GM23338 (cell line): Measurements from ENCODE around the gene BLOC1S5. TPM values are rescaled to one million over a fixed set of nuclear protein-coding genes. Genes with fewer than 3 reads are reported as not detected.

Experiments
- ATAC-seq: fragments of 200-7000 bp; cut with Tn5 transposase; 3 replicates; pipeline ENCODE4 v1.9.1; 2020
- DNase-seq: peaks from one replicate; pipeline ENCODE4 v3.0.0-alpha.2; 2015; ENCODE audit warnings: low spot score
- H2AFZ ChIP-seq: fragments of 200-600 bp; sonication (generic); 2 replicates; pipeline ENCODE4 v1.8.0; 2016; ENCODE audit warnings: antibody characterized with exemption, mild to moderate bottlenecking, moderate library complexity
- H3F3A ChIP-seq: fragments of 200-600 bp; sonication (generic); replicated peaks from 2 replicates; pipeline ENCODE4 v1.8.0; 2017; ENCODE audit warnings: antibody characterized with exemption, mixed run types, low read depth
- H3K27ac ChIP-seq: fragments of 200-600 bp; sonication (generic); 2 replicates; pipeline ENCODE4 v1.6.1; 2016; ENCODE audit warnings: low read depth
- H3K27me3 ChIP-seq: fragments of 200-600 bp; sonication (generic); 2 replicates; pipeline ENCODE4 v1.8.0; 2016; ENCODE audit warnings: mild to moderate bottlenecking, mixed run types, moderate library complexity; ENCODE audit not compliant: insufficient read depth
- H3K36me3 ChIP-seq: fragments of 200-600 bp; sonication (generic); 2 replicates; pipeline ENCODE4 v1.8.0; 2016; ENCODE audit warnings: mild to moderate bottlenecking; ENCODE audit not compliant: insufficient read depth
- H3K4me1 ChIP-seq: fragments of 200-600 bp; sonication (generic); 2 replicates; pipeline ENCODE4 v1.8.0; 2016; ENCODE audit warnings: mild to moderate bottlenecking, moderate library complexity; ENCODE audit not compliant: insufficient read depth
- H3K4me2 ChIP-seq: fragments of 200-600 bp; sonication (generic); 2 replicates; pipeline ENCODE4 v1.7.1; 2017; ENCODE audit warnings: mixed run types
- H3K4me3 ChIP-seq: fragments of 200-600 bp; sonication (generic); 2 replicates; pipeline ENCODE4 v1.6.1; 2016; ENCODE audit warnings: mixed run types
- H3K79me2 ChIP-seq: fragments of 200-600 bp; sonication (generic); replicated peaks from 2 replicates; pipeline ENCODE4 v1.8.0; 2017; ENCODE audit warnings: mild to moderate bottlenecking; ENCODE audit not compliant: insufficient read depth
- H3K9me2 ChIP-seq: fragments of 200-600 bp; sonication (generic); 2 replicates; pipeline ENCODE4 v1.8.0; 2017; ENCODE audit not compliant: insufficient read depth
- H4K20me1 ChIP-seq: fragments of 200-600 bp; sonication (generic); replicated peaks from 2 replicates; pipeline ENCODE4 v1.8.0; 2017; ENCODE audit warnings: mild to moderate bottlenecking; ENCODE audit not compliant: insufficient read depth
- H3K27ac Mint-ChIP-seq: 2 replicates; pipeline ENCODE4 v1.8.0; 2020; ENCODE audit warnings: inconsistent platforms, mild to moderate bottlenecking, moderate library complexity, mixed read lengths
- H3K27me3 Mint-ChIP-seq: 3 replicates; pipeline ENCODE4 v1.8.0; 2022; ENCODE audit warnings: low read depth, mild to moderate bottlenecking, moderate library complexity, mixed read lengths, inconsistent platforms; ENCODE audit not compliant: insufficient read depth, poor library complexity
- H3K36me3 Mint-ChIP-seq: 3 replicates; pipeline ENCODE4 v1.8.0; 2021; ENCODE audit warnings: low read depth, mild to moderate bottlenecking, inconsistent platforms, moderate library complexity, mixed read lengths
- H3K4me1 Mint-ChIP-seq: 3 replicates; pipeline ENCODE4 v1.8.0; 2020; ENCODE audit warnings: mild to moderate bottlenecking, inconsistent platforms, mixed read lengths
- H3K4me3 Mint-ChIP-seq: 3 replicates; pipeline ENCODE4 v1.8.0; 2021; ENCODE audit warnings: moderate library complexity, mild to moderate bottlenecking, inconsistent platforms, mixed read lengths
- H3K9me3 Mint-ChIP-seq: 3 replicates; pipeline ENCODE4 v1.8.0; 2020; ENCODE audit warnings: moderate library complexity, mild to moderate bottlenecking, inconsistent platforms, mixed read lengths
- CREB1 ChIP-seq: fragments of 250-450 bp; sonication (Bioruptor Pico); IDR thresholded peaks from 2 replicates; pipeline ENCODE4 v1.5.0; 2020; ENCODE audit warnings: low read depth, mild to moderate bottlenecking, moderate library complexity
- EZH2 ChIP-seq: fragments of 200-600 bp; sonication (generic); IDR thresholded peaks from one replicate; pipeline ENCODE4 v1.8.0; 2017; ENCODE audit warnings: antibody characterized with exemption, mild to moderate bottlenecking, low read depth; ENCODE audit not compliant: unreplicated experiment
- EZH2phosphoT487 ChIP-seq: fragments of 200-600 bp; sonication (generic); IDR thresholded peaks from one replicate; pipeline ENCODE4 v1.8.1; 2018; ENCODE audit warnings: antibody characterized with exemption; ENCODE audit not compliant: unreplicated experiment
- JUNB ChIP-seq: IDR thresholded peaks from one replicate; pipeline ENCODE4 v1.6.1; 2016; ENCODE audit warnings: antibody characterized with exemption; ENCODE audit not compliant: unreplicated experiment
- NANOG ChIP-seq: IDR thresholded peaks from 2 replicates; pipeline ENCODE4 v1.6.1; 2016; ENCODE audit warnings: antibody characterized with exemption, borderline replicate concordance
- POLR2AphosphoS5 ChIP-seq: IDR thresholded peaks from 2 replicates; pipeline ENCODE4 v1.6.1; 2016; ENCODE audit warnings: antibody characterized with exemption, low read depth
- STAT1 ChIP-seq: IDR thresholded peaks from one replicate; pipeline ENCODE4 v1.6.1; 2016; ENCODE audit warnings: antibody characterized with exemption; ENCODE audit not compliant: unreplicated experiment
- ZNF114 ChIP-seq: fragments of 250-450 bp; sonication (Bioruptor Pico); IDR thresholded peaks from 2 replicates; pipeline ENCODE4 v1.5.0; 2020; ENCODE audit warnings: mild to moderate bottlenecking, moderate library complexity
- ZNF331 ChIP-seq: fragments of 250-450 bp; sonication (Bioruptor Pico); IDR thresholded peaks from 2 replicates; pipeline ENCODE4 v1.5.0; 2020; ENCODE audit warnings: low read depth, mild to moderate bottlenecking, moderate library complexity
- polyA plus RNA-seq: library from polyadenylated mRNA; unstranded; fragments of >200 nt; fragmentation: Nextera tagmentation; extraction: Ambion mirVana; gene quantifications from 2 replicates; pipeline ENCODE4 v1.2.1, GENCODE V29; 2016
- total RNA-seq: library from RNA; depleted of rRNA; stranded (reverse); fragments of >200 nt; shearing (Covaris generic); gene quantifications from 2 replicates; pipeline ENCODE4 v1.2.3, GENCODE V29; 2014
- TF ChIP-seq, protein P1 (sequence below): fragments of 250-450 bp; sonication (Bioruptor Pico); IDR thresholded peaks from 2 replicates; pipeline ENCODE4 v1.5.0; 2020; ENCODE audit warnings: mild to moderate bottlenecking, moderate library complexity
- TF ChIP-seq, protein P2 (sequence below), 2 experiments: fragments of 200-600 bp in 1 of 2; sonication (generic) in 1 of 2; conservative IDR thresholded peaks; 2 replicates each; pipeline versions ENCODE4 v1.5.1 to v1.6.1; 2016 to 2017; ENCODE audit warnings: antibody characterized with exemption in 2 of 2, low read depth in 2 of 2, mild to moderate bottlenecking in 2 of 2, moderate library complexity in 1 of 2
- TF ChIP-seq, protein P3 (sequence below): IDR thresholded peaks from one replicate; pipeline ENCODE4 v1.6.1; 2018; ENCODE audit warnings: antibody characterized with exemption; ENCODE audit not compliant: unreplicated experiment
- TF ChIP-seq, protein P4 (sequence below): IDR thresholded peaks from 2 replicates; pipeline ENCODE4 v1.6.1; 2016; ENCODE audit warnings: antibody characterized with exemption

Gene BLOC1S5
- total and polyA plus RNA-seq, 2 experiments from 2014 or later = 14.9 to 16.6 TPM

DNA sequence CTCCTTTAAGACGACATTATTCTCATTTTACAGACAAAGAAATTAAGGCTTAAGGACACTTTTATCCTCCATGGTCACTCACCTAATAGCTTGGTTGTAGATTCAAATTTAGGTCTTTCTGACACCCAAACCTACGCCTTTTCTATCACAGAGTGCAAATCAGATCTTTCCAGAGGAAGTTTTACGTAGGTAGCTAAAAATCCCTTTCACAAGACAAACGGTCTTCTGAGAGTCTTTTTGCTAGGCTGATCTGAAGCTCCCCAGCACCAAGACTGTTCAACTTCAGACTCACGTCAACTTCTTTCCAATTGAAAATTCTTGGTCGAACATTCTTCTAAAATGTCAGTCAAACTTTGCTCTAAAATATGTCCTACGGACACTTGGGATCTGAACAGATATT is 46.5 kb downstream of the BLOC1S5 start:
- Histone ChIP-seq H3K27me3 (no peaks in the 10 kb centered on the region), H3K79me2 (no peaks in the 10 kb centered on the region), H3K9me2 (no peaks in the 10 kb centered on the region), H3K4me3 (no peak overlapping the region), H2AFZ (no peak overlapping the region), H3K36me3 (no peaks in the 10 kb centered on the region), H3K27ac (no peak overlapping the region), H4K20me1 (0 out of 2 replicates have a peak, but pooled peaks cover 3% of the 10 kb centered on the region), H3K4me2 (0 out of 2 replicates have a peak overlapping the region, but pooled peaks have one; percentile 11), H3F3A (no peaks in the 10 kb centered on the region), H3K4me1 (peaks cover 24% of the 10 kb centered on the region)
- Mint-ChIP-seq H3K9me3 (no peaks in the 10 kb centered on the region), H3K36me3 (peaks cover 9% of the 10 kb centered on the region; the same call in 1 of the 3 replicates), H3K27me3 (peaks cover 4% of the 10 kb centered on the region), H3K4me3 (no peak overlapping the region), H3K27ac (no peak overlapping the region), H3K4me1 (peaks cover 31% of the 10 kb centered on the region)
- DNase-seq (no peak), ATAC-seq (no peak)
- TF ChIP-seq, protein P1, sequence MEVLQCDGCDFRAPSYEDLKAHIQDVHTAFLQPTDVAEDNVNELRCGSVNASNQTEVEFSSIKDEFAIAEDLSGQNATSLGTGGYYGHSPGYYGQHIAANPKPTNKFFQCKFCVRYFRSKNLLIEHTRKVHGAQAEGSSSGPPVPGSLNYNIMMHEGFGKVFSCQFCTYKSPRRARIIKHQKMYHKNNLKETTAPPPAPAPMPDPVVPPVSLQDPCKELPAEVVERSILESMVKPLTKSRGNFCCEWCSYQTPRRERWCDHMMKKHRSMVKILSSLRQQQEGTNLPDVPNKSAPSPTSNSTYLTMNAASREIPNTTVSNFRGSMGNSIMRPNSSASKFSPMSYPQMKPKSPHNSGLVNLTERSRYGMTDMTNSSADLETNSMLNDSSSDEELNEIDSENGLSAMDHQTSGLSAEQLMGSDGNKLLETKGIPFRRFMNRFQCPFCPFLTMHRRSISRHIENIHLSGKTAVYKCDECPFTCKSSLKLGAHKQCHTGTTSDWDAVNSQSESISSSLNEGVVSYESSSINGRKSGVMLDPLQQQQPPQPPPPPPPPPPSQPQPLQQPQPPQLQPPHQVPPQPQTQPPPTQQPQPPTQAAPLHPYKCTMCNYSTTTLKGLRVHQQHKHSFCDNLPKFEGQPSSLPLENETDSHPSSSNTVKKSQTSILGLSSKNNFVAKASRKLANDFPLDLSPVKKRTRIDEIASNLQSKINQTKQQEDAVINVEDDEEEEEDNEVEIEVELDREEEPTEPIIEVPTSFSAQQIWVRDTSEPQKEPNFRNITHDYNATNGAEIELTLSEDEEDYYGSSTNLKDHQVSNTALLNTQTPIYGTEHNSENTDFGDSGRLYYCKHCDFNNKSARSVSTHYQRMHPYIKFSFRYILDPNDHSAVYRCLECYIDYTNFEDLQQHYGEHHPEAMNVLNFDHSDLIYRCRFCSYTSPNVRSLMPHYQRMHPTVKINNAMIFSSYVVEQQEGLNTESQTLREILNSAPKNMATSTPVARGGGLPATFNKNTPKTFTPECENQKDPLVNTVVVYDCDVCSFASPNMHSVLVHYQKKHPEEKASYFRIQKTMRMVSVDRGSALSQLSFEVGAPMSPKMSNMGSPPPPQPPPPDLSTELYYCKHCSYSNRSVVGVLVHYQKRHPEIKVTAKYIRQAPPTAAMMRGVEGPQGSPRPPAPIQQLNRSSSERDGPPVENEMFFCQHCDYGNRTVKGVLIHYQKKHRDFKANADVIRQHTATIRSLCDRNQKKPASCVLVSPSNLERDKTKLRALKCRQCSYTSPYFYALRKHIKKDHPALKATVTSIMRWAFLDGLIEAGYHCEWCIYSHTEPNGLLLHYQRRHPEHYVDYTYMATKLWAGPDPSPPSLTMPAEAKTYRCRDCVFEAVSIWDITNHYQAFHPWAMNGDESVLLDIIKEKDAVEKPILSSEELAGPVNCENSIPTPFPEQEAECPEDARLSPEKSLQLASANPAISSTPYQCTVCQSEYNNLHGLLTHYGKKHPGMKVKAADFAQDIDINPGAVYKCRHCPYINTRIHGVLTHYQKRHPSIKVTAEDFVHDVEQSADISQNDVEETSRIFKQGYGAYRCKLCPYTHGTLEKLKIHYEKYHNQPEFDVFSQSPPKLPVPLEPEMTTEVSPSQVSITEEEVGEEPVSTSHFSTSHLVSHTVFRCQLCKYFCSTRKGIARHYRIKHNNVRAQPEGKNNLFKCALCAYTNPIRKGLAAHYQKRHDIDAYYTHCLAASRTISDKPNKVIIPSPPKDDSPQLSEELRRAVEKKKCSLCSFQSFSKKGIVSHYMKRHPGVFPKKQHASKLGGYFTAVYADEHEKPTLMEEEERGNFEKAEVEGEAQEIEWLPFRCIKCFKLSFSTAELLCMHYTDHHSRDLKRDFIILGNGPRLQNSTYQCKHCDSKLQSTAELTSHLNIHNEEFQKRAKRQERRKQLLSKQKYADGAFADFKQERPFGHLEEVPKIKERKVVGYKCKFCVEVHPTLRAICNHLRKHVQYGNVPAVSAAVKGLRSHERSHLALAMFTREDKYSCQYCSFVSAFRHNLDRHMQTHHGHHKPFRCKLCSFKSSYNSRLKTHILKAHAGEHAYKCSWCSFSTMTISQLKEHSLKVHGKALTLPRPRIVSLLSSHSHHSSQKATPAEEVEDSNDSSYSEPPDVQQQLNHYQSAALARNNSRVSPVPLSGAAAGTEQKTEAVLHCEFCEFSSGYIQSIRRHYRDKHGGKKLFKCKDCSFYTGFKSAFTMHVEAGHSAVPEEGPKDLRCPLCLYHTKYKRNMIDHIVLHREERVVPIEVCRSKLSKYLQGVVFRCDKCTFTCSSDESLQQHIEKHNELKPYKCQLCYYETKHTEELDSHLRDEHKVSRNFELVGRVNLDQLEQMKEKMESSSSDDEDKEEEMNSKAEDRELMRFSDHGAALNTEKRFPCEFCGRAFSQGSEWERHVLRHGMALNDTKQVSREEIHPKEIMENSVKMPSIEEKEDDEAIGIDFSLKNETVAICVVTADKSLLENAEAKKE = no peak
- no peak for TF ChIP-seq POLR2AphosphoS5
- no peak for TF ChIP-seq EZH2
- TF ChIP-seq ZNF331 (CRISPR knock-in tag) = no peak
- no peak for TF ChIP-seq NANOG
- TF ChIP-seq, protein P2, sequence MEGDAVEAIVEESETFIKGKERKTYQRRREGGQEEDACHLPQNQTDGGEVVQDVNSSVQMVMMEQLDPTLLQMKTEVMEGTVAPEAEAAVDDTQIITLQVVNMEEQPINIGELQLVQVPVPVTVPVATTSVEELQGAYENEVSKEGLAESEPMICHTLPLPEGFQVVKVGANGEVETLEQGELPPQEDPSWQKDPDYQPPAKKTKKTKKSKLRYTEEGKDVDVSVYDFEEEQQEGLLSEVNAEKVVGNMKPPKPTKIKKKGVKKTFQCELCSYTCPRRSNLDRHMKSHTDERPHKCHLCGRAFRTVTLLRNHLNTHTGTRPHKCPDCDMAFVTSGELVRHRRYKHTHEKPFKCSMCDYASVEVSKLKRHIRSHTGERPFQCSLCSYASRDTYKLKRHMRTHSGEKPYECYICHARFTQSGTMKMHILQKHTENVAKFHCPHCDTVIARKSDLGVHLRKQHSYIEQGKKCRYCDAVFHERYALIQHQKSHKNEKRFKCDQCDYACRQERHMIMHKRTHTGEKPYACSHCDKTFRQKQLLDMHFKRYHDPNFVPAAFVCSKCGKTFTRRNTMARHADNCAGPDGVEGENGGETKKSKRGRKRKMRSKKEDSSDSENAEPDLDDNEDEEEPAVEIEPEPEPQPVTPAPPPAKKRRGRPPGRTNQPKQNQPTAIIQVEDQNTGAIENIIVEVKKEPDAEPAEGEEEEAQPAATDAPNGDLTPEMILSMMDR (conservative IDR thresholded peaks at IDR 0.05; ENCODE audit: low read depth in 2 of 2) = no peak
- no peak for TF ChIP-seq JUNB
- TF ChIP-seq, protein P3, sequence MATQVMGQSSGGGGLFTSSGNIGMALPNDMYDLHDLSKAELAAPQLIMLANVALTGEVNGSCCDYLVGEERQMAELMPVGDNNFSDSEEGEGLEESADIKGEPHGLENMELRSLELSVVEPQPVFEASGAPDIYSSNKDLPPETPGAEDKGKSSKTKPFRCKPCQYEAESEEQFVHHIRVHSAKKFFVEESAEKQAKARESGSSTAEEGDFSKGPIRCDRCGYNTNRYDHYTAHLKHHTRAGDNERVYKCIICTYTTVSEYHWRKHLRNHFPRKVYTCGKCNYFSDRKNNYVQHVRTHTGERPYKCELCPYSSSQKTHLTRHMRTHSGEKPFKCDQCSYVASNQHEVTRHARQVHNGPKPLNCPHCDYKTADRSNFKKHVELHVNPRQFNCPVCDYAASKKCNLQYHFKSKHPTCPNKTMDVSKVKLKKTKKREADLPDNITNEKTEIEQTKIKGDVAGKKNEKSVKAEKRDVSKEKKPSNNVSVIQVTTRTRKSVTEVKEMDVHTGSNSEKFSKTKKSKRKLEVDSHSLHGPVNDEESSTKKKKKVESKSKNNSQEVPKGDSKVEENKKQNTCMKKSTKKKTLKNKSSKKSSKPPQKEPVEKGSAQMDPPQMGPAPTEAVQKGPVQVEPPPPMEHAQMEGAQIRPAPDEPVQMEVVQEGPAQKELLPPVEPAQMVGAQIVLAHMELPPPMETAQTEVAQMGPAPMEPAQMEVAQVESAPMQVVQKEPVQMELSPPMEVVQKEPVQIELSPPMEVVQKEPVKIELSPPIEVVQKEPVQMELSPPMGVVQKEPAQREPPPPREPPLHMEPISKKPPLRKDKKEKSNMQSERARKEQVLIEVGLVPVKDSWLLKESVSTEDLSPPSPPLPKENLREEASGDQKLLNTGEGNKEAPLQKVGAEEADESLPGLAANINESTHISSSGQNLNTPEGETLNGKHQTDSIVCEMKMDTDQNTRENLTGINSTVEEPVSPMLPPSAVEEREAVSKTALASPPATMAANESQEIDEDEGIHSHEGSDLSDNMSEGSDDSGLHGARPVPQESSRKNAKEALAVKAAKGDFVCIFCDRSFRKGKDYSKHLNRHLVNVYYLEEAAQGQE = no peak
- TF ChIP-seq, protein P4, sequence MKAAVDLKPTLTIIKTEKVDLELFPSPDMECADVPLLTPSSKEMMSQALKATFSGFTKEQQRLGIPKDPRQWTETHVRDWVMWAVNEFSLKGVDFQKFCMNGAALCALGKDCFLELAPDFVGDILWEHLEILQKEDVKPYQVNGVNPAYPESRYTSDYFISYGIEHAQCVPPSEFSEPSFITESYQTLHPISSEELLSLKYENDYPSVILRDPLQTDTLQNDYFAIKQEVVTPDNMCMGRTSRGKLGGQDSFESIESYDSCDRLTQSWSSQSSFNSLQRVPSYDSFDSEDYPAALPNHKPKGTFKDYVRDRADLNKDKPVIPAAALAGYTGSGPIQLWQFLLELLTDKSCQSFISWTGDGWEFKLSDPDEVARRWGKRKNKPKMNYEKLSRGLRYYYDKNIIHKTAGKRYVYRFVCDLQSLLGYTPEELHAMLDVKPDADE = no peak
- TF ChIP-seq STAT1 = no peak
- TF ChIP-seq CREB1 (CRISPR knock-in tag) = no peak
- TF ChIP-seq EZH2phosphoT487 = no peak
- TF ChIP-seq ZNF114 = no peak
